ENCODE measurements around the gene NDP. TPM values are rescaled to one million over a fixed set of nuclear protein-coding genes. Genes with fewer than 3 reads are reported as not detected.

NDP gene, protein sequence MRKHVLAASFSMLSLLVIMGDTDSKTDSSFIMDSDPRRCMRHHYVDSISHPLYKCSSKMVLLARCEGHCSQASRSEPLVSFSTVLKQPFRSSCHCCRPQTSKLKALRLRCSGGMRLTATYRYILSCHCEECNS
- total RNA-seq = not detected

DNA sequence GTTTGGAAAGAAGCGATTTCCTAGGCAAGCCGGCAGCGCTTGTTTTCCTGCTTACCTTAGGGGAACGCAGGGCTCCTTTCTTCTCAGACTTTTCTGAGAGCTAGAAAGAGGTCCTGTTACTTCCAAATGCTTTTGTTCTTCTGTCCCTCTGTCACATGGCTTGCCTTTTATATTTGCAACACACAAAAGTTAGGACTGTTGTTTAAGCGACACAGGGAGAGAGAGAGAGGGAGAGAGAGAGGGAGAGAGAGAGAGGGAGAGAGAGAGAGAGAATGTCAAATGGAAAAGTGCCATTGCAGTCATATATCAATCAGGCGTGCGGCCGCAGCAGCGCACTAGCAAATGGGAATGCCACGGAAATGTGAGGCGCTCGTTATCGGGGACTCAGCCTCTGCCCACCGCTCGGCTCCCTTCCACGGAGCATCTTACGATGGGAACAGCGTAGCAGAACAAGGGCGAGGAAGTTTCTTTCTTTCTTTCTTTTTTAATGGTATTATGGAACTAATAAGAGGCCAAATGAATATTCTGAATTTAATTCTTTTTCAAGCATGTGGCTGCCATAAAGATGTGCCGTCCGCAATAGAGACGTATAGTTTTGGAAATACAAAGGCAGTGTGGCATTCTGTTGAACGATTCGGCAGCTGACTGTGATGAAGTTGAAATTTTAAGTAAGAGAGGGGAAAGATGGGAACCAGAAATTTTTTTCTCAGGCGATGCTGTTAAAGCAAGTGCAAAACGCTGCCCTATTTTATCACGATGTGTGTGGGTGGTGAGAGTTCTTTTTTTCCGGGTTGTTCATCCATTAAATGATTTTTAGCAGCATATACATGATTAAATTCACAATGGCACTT, at the start of gene NDP:
Gene NDP (minus strand): TSS at position 142 of the 851 bp plus-strand sequence. CDS start 14,745 bp downstream, outside the sequence.
- Mint-ChIP-seq H3K36me3 (ENCODE audit: low read depth) (no peaks in the 10 kb centered on the region), H3K9me3 (peaks cover 3% of the 10 kb centered on the region), H3K27ac (no peak within 1 kb of the TSS), H3K27me3 (peaks cover 21% of the 10 kb centered on the region), H3K4me1 (peaks cover 6% of the 10 kb centered on the region), H3K4me3 (peak within 1 kb of the TSS; percentile 51)
- ChIA-PET CTCF (no interaction called here), POLR2A (no interaction called here)
- DNase-seq = no peak

DNA sequence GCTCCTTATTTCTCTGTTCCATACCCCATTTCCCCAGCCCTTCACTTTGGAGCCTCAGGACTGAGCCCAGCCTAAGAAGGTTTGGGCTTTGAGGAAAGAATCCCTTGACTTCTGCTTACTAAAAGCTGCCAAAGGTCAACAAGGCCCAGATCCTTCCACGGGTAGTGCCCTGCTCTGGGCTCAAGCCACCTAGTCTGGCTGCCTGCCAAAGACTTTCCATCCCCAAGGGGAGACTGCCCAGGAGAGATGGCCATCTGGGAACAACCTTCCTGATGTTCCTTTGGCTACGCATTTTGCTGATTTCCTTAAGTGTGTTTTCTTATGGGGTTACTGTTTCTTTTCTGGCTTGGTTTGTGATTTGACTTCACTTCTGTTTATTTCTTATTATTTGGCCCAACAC, 49.8 kb upstream of the NDP start:
- no peak overlapping the region for H3K27ac Mint-ChIP-seq
- no peak for DNase-seq
- no peaks in the 10 kb centered on the region for H3K27me3 Mint-ChIP-seq
- ChIA-PET CTCF (no interaction called here), POLR2A (no interaction called here)
- no peak overlapping the region for H3K4me3 Mint-ChIP-seq
- peaks cover 3% of the 10 kb centered on the region for H3K4me1 Mint-ChIP-seq
- H3K9me3 Mint-ChIP-seq = no peaks in the 10 kb centered on the region
- H3K36me3 Mint-ChIP-seq (ENCODE audit: low read depth) = no peaks in the 10 kb centered on the region

DNA sequence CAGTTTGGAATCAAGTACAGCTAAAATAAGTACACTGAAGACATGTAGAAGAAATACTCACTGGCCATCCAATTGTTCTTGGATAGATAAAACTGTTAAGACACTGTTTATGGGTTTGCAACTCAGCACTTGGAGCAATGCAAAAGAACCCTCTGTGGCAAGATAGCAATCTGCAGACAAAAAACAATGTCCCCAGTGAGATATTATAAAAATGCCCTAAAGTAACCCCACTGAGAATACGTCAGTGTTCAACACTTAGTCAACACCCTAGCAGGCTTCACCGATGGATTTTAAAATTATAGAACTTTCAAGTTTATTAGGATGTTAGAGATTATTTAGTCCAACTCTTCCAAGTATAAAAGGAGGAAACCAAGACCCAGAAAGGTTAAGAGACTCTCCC, 47.5 kb upstream of the NDP start:
- H3K36me3 Mint-ChIP-seq (ENCODE audit: low read depth) = no peaks in the 10 kb centered on the region
- H3K27me3 Mint-ChIP-seq = no peaks in the 10 kb centered on the region
- H3K27ac Mint-ChIP-seq = no peak overlapping the region
- H3K4me3 Mint-ChIP-seq = no peak overlapping the region
- ChIA-PET POLR2A (no interaction called here), CTCF (no interaction called here)
- no peak for DNase-seq
- H3K4me1 Mint-ChIP-seq = peaks cover 3% of the 10 kb centered on the region
- no peaks in the 10 kb centered on the region for H3K9me3 Mint-ChIP-seq

DNA sequence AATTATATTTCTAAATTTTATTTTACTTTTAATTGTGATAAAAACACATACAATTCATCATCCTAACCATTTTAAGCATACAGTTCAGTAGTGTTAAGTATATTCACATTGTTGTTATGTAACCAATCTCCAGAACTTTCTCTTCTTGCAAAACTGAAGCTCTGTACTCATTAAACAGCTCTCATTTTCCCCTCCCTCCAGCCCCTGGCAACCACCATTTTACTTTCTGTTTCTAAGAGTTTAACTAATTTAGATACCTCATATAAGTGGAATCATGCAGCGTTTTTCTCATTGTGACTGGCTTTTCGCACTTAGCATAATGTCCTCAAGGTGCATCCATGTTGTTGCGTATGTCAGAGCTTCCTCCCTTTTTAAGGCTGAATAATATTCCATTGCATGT, 46.7 kb upstream of the NDP start:
- Mint-ChIP-seq H3K27ac (no peak overlapping the region), H3K27me3 (no peaks in the 10 kb centered on the region), H3K4me1 (peaks cover 1% of the 10 kb centered on the region), H3K4me3 (no peak overlapping the region), H3K9me3 (no peaks in the 10 kb centered on the region), H3K36me3 (ENCODE audit: low read depth) (no peaks in the 10 kb centered on the region)
- no peak for DNase-seq
- ChIA-PET POLR2A (no interaction called here), CTCF (no interaction called here)

DNA sequence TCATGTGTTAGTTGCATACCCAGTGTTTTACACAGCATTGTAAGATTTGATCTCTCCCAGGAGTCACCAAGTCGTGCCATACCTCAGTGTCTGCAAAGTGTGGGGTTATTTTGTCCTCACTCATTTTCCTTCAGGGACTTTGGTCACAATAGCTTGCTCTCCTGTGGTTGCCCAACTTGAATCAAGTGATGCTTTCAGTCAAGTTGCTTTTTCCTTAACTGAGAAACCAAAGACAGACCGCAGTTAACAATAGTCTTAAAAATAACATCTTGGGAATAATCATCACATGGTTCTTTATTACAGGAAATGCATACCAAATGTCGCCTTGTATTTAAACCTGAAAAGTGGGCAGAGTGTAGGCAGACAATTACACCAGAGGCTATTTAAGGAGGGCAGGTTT, 44.5 kb upstream of the NDP start:
- POLR2A ChIA-PET = no interaction called here
- peaks cover 5% of the 10 kb centered on the region for H3K4me1 Mint-ChIP-seq
- H3K27me3 Mint-ChIP-seq = no peaks in the 10 kb centered on the region
- no peak overlapping the region for H3K27ac Mint-ChIP-seq
- no peak for DNase-seq
- H3K36me3 Mint-ChIP-seq (ENCODE audit: low read depth) = peaks cover 2% of the 10 kb centered on the region
- CTCF ChIA-PET = no interaction called here
- no peaks in the 10 kb centered on the region for H3K9me3 Mint-ChIP-seq
- no peak overlapping the region for H3K4me3 Mint-ChIP-seq

DNA sequence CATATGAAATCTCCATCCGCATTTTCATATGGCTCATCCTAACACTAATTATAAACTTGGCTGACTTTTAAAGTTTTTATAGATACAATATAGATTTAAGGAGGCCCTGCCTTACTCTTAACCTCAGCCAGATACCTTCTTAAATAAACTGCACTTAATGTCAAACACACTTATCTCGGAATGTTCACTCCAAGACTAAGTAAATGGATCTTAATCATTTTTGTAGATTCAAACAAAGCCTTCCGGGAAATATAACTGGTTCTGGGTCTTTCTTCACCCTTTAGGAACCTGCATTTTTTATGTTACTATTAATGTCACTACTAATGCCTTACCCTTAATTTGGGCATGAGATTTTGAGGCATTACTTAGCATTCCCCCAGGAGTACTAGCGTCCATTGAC, 43.7 kb upstream of the NDP start:
- DNase-seq = no peak
- H3K36me3 Mint-ChIP-seq (ENCODE audit: low read depth) = peaks cover 2% of the 10 kb centered on the region
- H3K9me3 Mint-ChIP-seq = no peaks in the 10 kb centered on the region
- H3K4me1 Mint-ChIP-seq = peaks cover 12% of the 10 kb centered on the region
- POLR2A ChIA-PET = no interaction called here
- no peak overlapping the region for H3K4me3 Mint-ChIP-seq
- H3K27me3 Mint-ChIP-seq = no peaks in the 10 kb centered on the region
- H3K27ac Mint-ChIP-seq = no peak overlapping the region
- CTCF ChIA-PET = no interaction called here

DNA sequence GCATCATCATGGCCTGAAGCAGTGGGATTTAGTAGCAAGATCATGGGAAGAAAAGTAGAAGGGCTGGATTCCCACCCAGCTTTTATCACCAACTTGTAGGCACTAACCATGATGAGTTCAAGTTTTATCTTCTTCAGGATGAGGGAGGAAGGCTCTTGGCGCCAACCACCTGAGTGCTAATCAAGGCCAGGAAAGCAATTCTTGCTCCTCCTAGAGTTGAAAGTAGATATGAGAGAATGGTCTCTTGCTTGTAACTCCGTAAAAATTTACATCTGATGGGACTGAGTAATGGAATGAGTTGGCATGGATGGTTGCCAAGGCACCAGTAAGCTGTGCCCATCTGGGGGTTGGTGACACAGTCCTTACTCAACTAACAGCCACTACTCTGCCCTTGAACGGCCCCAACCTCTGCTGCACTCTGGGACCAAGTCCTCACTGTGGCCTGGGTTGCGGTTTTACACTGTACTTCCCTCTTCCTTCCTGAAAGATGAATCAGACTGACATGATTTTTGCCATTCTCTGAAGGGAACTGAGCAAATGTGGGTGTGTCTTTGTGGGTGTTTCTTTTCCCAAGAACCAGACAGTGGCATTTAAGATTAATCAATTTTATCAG, 39.4 kb upstream of the NDP start:
- Mint-ChIP-seq H3K27ac (no peak overlapping the region), H3K36me3 (ENCODE audit: low read depth) (peaks cover 2% of the 10 kb centered on the region), H3K4me3 (no peak overlapping the region), H3K4me1 (peaks cover 12% of the 10 kb centered on the region), H3K27me3 (no peaks in the 10 kb centered on the region), H3K9me3 (no peaks in the 10 kb centered on the region)
- CTCF ChIA-PET = interaction anchor here (0.9 kb wide), 1 partner anchor 11 kb away, joined by 3 read pairs; no protein-coding TSS in a partner anchor
- peak; percentile 26 for DNase-seq
- POLR2A ChIA-PET = no interaction called here

DNA sequence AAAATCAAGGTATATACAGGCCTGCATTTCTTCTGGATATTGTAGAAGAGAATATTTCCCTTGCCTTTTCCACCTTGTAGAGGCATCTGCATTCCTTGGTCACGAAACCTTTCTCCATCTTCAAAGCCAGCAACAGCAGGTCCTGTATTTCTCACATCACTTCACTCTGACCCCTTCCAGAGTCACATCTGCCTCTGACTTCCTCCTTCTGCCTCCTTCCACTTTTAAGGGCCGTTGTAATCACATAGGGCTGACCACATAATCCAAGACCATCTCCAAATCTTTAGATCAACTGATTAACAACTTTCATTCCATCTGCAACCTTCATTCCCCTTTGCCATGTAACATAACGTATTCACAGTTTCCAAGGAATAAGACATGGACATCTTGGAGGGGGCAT, 38.3 kb upstream of the NDP start:
- ChIA-PET POLR2A (no interaction called here), CTCF (interaction anchor here (0.9 kb wide), 1 partner anchor 12 kb away, joined by 3 read pairs; no protein-coding TSS in a partner anchor)
- no peaks in the 10 kb centered on the region for H3K27me3 Mint-ChIP-seq
- H3K9me3 Mint-ChIP-seq = no peaks in the 10 kb centered on the region
- peaks cover 2% of the 10 kb centered on the region for H3K36me3 Mint-ChIP-seq (ENCODE audit: low read depth)
- no peak overlapping the region for H3K27ac Mint-ChIP-seq
- peaks cover 12% of the 10 kb centered on the region for H3K4me1 Mint-ChIP-seq
- DNase-seq = no peak
- no peak overlapping the region for H3K4me3 Mint-ChIP-seq

DNA sequence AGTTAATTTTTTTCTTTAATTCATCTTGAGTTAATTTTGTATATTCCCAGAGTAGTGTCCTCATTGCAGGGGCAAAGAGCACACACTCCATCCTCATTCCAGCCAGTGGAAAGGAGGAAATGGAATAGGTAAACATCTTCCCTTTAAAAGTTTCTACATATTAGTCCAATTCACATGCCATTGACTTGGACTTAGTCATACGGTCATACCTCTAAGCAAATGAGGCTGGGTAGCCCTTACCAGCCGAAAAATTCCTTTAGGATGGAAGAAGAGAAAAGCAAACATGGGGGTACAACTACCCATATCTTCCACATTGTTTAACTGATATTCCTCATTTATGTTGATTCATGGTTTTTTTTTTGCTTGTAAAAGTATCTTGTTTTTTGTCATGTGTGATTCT, 37.4 kb upstream of the NDP start:
- CTCF ChIA-PET = no interaction called here
- POLR2A ChIA-PET = no interaction called here
- Mint-ChIP-seq H3K27ac (no peak overlapping the region), H3K9me3 (no peaks in the 10 kb centered on the region), H3K4me3 (no peak overlapping the region), H3K4me1 (peaks cover 12% of the 10 kb centered on the region), H3K36me3 (ENCODE audit: low read depth) (peaks cover 2% of the 10 kb centered on the region), H3K27me3 (no peaks in the 10 kb centered on the region)
- DNase-seq = no peak

DNA sequence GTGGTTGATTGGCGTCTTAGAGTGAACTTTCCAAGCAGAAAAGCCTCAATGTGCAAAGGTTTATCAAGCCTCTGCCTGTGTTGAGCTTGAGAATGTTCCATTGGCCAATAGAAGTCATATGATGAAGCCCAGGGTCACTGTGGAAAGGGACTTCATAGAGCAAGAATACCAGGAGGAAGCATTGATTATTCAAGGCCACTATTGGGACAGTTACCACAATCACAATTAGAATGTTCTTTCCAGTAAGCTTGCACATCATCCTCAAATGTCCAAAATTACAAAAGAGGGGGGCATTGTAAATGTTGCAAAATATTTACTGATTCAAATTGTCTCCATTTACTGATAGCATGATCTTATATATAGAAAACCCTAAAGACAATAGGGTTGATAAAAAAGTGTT, 32.9 kb upstream of the NDP start:
- H3K27ac Mint-ChIP-seq = no peak overlapping the region
- CTCF ChIA-PET = no interaction called here

DNA sequence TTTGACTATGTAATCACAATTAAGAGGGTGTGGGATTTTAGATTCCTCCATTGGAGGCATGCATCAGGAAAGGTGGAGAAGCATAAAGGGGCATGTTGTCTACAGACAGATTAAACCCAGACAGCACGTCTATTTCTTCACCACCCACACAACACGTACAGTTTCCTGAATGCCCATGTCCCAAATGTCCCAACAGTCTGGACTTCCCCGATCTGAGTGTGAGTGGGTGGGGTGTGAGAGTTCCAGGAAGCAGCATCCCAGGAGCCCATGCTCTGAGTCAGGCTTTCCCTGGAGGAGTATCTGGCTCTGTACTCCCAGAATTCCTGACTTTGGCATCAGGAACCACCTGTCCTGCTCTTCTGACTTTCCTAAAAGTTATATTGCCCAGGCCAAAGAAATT, 30.8 kb upstream of the NDP start:
- H3K9me3 Mint-ChIP-seq = no peaks in the 10 kb centered on the region
- ChIA-PET POLR2A (no interaction called here), CTCF (no interaction called here)
- no peak for DNase-seq
- H3K27ac Mint-ChIP-seq = no peak overlapping the region
- no peak overlapping the region for H3K4me3 Mint-ChIP-seq
- H3K4me1 Mint-ChIP-seq = no peaks in the 10 kb centered on the region
- H3K36me3 Mint-ChIP-seq (ENCODE audit: low read depth) = no peaks in the 10 kb centered on the region
- no peaks in the 10 kb centered on the region for H3K27me3 Mint-ChIP-seq

More for the DNA sequence above, 32.9 kb upstream of the NDP start:
- no peaks in the 10 kb centered on the region for H3K36me3 Mint-ChIP-seq (ENCODE audit: low read depth)
- H3K9me3 Mint-ChIP-seq = no peaks in the 10 kb centered on the region
- H3K4me1 Mint-ChIP-seq = no peaks in the 10 kb centered on the region
- POLR2A ChIA-PET = no interaction called here
- DNase-seq = no peak
- no peak overlapping the region for H3K4me3 Mint-ChIP-seq
- H3K27me3 Mint-ChIP-seq = no peaks in the 10 kb centered on the region

DNA sequence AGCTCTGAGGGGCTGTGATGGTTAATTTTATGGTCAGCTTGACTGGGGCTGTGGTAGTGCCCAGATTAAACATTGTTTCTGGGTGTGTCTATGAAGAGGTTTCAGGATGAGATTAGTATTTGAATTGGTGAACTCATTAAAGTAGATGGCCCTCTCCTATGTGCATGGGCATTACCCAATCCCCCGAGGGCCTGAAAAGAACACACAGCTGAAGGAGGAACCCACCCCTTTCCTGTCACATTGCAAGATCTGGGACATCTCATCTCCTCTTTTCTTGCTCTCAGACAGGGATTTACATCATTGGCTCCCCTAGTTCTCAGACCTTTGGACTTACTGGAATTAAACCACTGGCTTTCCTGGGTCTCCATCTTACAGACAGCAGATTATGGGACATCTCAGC, 29.4 kb upstream of the NDP start:
- Mint-ChIP-seq H3K27ac (no peak overlapping the region), H3K36me3 (ENCODE audit: low read depth) (no peaks in the 10 kb centered on the region), H3K4me1 (no peaks in the 10 kb centered on the region), H3K27me3 (no peaks in the 10 kb centered on the region), H3K9me3 (no peaks in the 10 kb centered on the region), H3K4me3 (no peak overlapping the region)
- no peak for DNase-seq
- CTCF ChIA-PET = no interaction called here
- POLR2A ChIA-PET = no interaction called here

DNA sequence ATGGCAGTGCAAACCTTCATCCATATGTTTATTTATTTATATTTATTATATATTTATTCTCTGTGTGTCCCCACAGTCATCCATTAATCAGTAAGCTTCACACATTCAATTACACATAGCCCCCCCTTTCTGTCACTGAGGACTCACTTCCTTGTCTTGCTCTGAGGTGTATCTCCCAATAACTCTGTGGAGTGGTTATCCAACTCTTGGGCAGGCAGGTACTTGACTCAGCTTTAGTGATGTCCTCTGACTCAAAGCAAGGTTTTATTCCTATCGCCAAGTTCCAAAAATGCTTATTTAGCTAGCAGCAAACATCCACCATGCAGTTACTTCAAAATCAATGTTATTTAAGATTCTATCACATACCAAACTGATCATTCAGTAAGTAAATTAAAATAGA, 25.2 kb upstream of the NDP start:
- Mint-ChIP-seq H3K9me3 (no peaks in the 10 kb centered on the region), H3K27ac (no peak overlapping the region), H3K4me1 (no peaks in the 10 kb centered on the region), H3K27me3 (no peaks in the 10 kb centered on the region), H3K4me3 (no peak overlapping the region), H3K36me3 (ENCODE audit: low read depth) (no peaks in the 10 kb centered on the region)
- DNase-seq = no peak
- ChIA-PET POLR2A (no interaction called here), CTCF (interaction anchor here (0.6 kb wide), 1 partner anchor 183 kb away, joined by 4 read pairs; no protein-coding TSS in a partner anchor)

Measured in activated CD4-positive, alpha-beta T cell treated with anti-CD3 and anti-CD28 coated beads, Interleukin-2, amount 10 ng/mL, durations not matched to agents 7 days and 5 days (primary cell).